Right lobe of liver (tissue), 6 donors: ENCODE data around the gene ITPR1. TPM values are rescaled to one million over a fixed set of nuclear protein-coding genes. Genes with fewer than 3 reads are reported as not detected.

Experiments
- ATAC-seq, 4 donors: fragments of 200-7000 bp; cut with Tn5 transposase; one replicate each; pipeline ENCODE4 v1.9.1; 2020; ENCODE audit warnings: mild to moderate bottlenecking in 4 of 4, moderate library complexity in 4 of 4
- DNase-seq, 3 donors: peaks; one replicate each; pipeline ENCODE4 v3.0.0-alpha.2; 2020
- H3K27ac ChIP-seq, 3 donors: fragments of 200-600 bp; one replicate each; pipeline ENCODE4 v1.8.0; 2022
- H3K27me3 ChIP-seq, 2 donors: fragments of 200-600 bp; one replicate each; pipeline ENCODE4 v1.8.0; 2022
- H3K36me3 ChIP-seq, 4 donors: fragments of 200-600 bp; sonication (generic) in 1 of 4; one replicate each; pipeline versions ENCODE4 v1.5.1 to v1.8.0; 2017 to 2022; ENCODE audit warnings: control low read depth in 1 of 4
- H3K4me1 ChIP-seq, 4 donors: fragments of 200-600 bp; sonication (generic) in 1 of 4; one replicate each; pipeline versions ENCODE4 v1.5.1 to v1.8.0; 2017 to 2022; ENCODE audit warnings: control low read depth in 1 of 4
- H3K4me3 ChIP-seq, 3 donors: fragments of 200-600 bp; one replicate each; pipeline ENCODE4 v1.8.0; 2022
- H3K9me3 ChIP-seq, 4 donors: fragments of 200-600 bp; sonication (generic) in 1 of 4; one replicate each; pipeline versions ENCODE4 v1.5.1 to v1.8.0; 2017 to 2022; ENCODE audit warnings: control low read depth in 1 of 4
- CTCF ChIP-seq, 4 donors: fragments of 200-600 bp in 3 of 4; fragments of 450-650 bp in 1 of 4; IDR thresholded peaks; one replicate each; pipeline versions ENCODE4 v1.5.1 to v1.8.0; 2016 to 2022; ENCODE audit warnings: antibody characterized with exemption in 4 of 4, mild to moderate bottlenecking in 2 of 4
- POLR2A ChIP-seq: fragments of 450-650 bp; IDR thresholded peaks from one replicate; pipeline ENCODE4 v1.6.1; 2017; ENCODE audit warnings: antibody characterized with exemption, mild to moderate bottlenecking
- WGBS: methylation state at CpG from one replicate; pipeline ENCODE4 v1.1.6; 2018; ENCODE audit warnings: low coverage, low lambda C conversion rate; ENCODE audit not compliant: insufficient coverage; ENCODE audit errors: missing lambda C conversion rate; 5-methylcytosine and 5-hydroxymethylcytosine counted together
- intact Hi-C, 2 donors: fragments of 100-400 bp; cut with DNase I; formaldehyde crosslinking; loops; one replicate each; pipeline versions ENCODE4 v1.11.2 to v1.14.1; 2022
- total RNA-seq, 6 experiments: library from RNA; depleted of rRNA in 2 of 6; stranded (reverse); fragments of >200 nt in 2 of 6; fragmentation: NEBNext Ultra II Directional in 3 of 6; extraction: Animal tissue kit (Norgen Biotek cat#: 25700) in 3 of 6; gene quantifications; one replicate each; pipeline versions ENCODE4 v1.1.0 to v1.2.4, GENCODE V29; 2016 to 2023
- donor health status: DM: no; HTN: yes; CAD: no.
- donor health status: DM: no; HTN: no; CAD: no.
- donor health status: DM: no; HTN: no; CAD: no.
- donor health status: DM: no; HTN: yes; CAD: no.
- donor health status: DM: no; HTN: yes; CAD: no.

Gene ITPR1
- total RNA-seq, 6 experiments from 2014 or later, result 6.5 to 16.2 (median 11.5) TPM

- TF ChIP-seq POLR2A (no peak), CTCF (IDR thresholded peaks at IDR 0.05) (no peak)
- Histone ChIP-seq H3K36me3 (no peaks in the 10 kb centered on the region), H3K4me3 (no peak overlapping the region), H3K9me3 (no peaks in the 10 kb centered on the region), H3K27me3 (no peaks in the 10 kb centered on the region), H3K27ac (peak overlapping the region; percentile 14 to 65 (median 26)), H3K4me1 (peaks cover 0 to 24% (median 0%) of the 10 kb centered on the region in 4 donors)
- ATAC-seq (peak; percentile 81 to 84 (median 84)), DNase-seq (peak; percentile 74 to 81 (median 78))
- WGBS, result 44% methylated on average over 7 of the region's 20 CpGs
- intact Hi-C loops, result no loop called here
Measured at GRCh38 chr3:4826237-4827100, 333.3 kb downstream of the ITPR1 start.

GRCh38 chr3:4827767-4828166 is 334.6 kb downstream of the ITPR1 start:
- ATAC-seq (no peak), DNase-seq (no peak)
- intact Hi-C loops, result no loop called here
- no peak overlapping the region for H3K4me3 ChIP-seq
- no peak overlapping the region for H3K27ac ChIP-seq
- 80% methylated on average over 8 of the region's 8 CpGs for whole genome bisulfite sequencing
- H3K27me3 ChIP-seq, result no peaks in the 10 kb centered on the region
- H3K4me1 ChIP-seq, result peaks cover 0 to 24% (median 0%) of the 10 kb centered on the region in 4 donors
- H3K9me3 ChIP-seq, result no peaks in the 10 kb centered on the region
- TF ChIP-seq POLR2A (no peak), CTCF (IDR thresholded peaks at IDR 0.05) (no peak)
- H3K36me3 ChIP-seq, result no peaks in the 10 kb centered on the region

- DNase-seq (peak in 1 of 3 donors; percentile 31), ATAC-seq (no peak)
- H3K36me3 ChIP-seq, result no peaks in the 10 kb centered on the region
- no peaks in the 10 kb centered on the region for H3K9me3 ChIP-seq
- peaks cover 0 to 24% (median 0%) of the 10 kb centered on the region in 4 donors for H3K4me1 ChIP-seq
- H3K4me3 ChIP-seq, result no peak overlapping the region
- no peak overlapping the region for H3K27ac ChIP-seq
- intact Hi-C loops, result no loop called here
- no peaks in the 10 kb centered on the region for H3K27me3 ChIP-seq
- TF ChIP-seq POLR2A (no peak), CTCF (IDR thresholded peaks at IDR 0.05) (no peak)
- 79% methylated on average over 7 of the region's 10 CpGs for WGBS
Measured at GRCh38 chr3:4828279-4829030, 335.3 kb downstream of the ITPR1 start.

GRCh38 chr3:4829031-4829394 is 335.9 kb downstream of the ITPR1 start:
- H3K4me1 ChIP-seq, result peaks cover 0 to 24% (median 0%) of the 10 kb centered on the region in 4 donors
- ATAC-seq, result no peak
- intact Hi-C loops, result no loop called here

More at GRCh38 chr3:4829031-4829394, 335.9 kb downstream of the ITPR1 start:
- H3K27ac ChIP-seq, result no peak overlapping the region
- 55% methylated on average over 1 of the region's 1 CpG for WGBS
- no peaks in the 10 kb centered on the region for H3K9me3 ChIP-seq
- H3K4me3 ChIP-seq, result no peak overlapping the region
- no peak for TF ChIP-seq CTCF (IDR thresholded peaks at IDR 0.05)
- no peak for TF ChIP-seq POLR2A
- H3K36me3 ChIP-seq, result no peaks in the 10 kb centered on the region
- no peaks in the 10 kb centered on the region for H3K27me3 ChIP-seq
- no peak for DNase-seq
